Effector CD4-positive, alpha-beta T cell (primary cell): ENCODE results near the gene SELP.

ENCODE experiments used
- DNase-seq: peaks from one replicate; pipeline ENCODE4 v3.0.0-alpha.2; 2020

SELP gene

DNA sequence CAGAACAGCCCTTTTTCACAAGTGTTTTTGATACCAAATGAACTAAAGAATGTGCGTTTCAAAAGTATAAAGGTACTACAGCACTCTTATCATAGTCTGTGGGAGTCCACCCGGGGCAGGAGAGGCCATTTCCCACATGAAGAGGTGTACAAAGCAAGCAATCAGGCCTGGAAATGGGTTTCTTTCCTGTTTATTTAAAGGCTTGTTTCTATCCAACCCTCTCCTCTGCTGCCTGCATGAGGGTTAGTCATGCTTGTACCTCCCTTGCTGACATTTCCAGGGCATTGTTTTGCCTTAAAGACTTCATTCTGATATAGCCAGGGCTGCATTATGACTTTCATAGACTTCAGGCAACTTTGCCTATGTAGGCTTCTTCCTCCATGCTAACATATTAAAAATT lies 11.6 kb downstream of the SELP start:
- DNase-seq, result no peak

DNA sequence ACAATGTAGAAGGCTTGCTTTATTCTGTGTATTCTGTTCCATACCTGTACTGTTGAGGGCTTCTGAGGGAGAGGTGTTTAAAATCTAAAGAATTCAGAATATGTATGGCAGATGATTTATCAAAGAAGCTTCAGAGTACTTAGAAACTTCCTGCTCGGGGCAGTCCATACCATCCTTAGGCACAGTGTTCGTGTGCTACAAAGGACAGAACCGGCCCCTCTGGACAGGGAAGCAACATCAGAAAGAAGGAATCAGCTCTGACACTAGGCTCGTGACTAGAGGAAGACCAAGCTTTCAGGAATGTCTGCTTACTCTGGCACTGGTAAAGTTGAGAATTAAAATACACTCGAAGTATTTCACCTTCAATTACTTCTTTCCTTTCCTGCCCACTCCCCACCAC lies 14.1 kb downstream of the SELP start:
- no peak for DNase-seq

- no peak for DNase-seq
Observed at GRCh38 chr1:169610858-169611257, 19.1 kb downstream of the SELP start.

- no peak for DNase-seq
Observed at GRCh38 chr1:169610108-169610507, 19.8 kb downstream of the SELP start.

DNA sequence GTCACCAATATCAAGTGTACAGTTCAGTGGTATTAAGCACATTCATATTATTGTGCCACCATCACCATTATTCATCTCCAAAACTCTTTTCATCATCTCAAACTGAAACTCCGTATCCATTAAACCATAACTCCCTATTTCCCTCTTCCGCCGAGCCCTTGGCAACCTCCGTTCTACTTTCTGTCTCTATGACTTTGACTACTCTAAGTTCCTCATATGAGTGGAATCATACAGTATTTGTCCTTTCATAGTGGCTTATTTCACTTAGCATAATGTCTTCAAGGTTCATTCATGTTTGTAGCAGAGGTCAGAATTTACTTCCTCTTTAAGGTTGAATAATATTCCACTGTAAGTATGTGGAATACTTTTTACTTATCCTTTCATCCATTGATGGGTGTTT lies 21.7 kb downstream of the SELP start:
- DNase-seq, result no peak

DNA sequence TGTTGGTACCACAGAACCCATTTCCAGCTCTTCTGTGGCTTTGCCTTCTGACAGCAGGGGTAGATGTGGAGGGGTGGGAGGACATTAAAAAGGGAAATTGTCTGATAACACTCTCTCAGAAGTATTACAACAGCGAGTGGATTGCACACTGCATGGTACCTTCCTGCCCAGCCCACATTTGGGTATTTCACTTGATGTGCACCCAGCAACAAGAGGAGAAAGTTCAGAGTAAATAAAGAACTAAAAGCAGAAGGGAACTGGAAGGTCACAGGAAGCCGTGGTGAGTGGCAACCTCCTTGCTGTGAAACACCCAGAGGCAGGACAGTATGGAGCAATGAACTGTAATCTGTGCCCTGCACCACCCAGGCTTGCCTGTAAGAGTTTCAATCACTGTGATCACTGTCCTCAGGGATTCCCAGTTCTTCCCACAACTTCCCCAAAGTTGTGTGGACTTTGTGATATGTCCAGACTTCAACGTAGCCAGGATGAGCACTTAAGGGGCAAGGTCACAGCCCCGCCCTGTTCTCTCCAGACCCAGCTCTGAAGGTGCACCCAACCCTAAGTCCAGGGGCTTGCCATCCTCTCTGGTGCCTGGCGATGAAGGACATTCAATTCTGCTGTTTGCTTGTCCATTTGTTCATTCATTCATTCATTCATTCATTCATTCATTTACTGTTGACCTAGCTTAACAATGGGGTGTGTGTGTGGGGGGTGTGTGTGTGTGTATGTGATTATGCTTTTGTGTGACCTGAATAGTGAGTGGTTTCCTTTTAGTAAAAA lies 25.0 kb downstream of the SELP start:
- peak; percentile 11 for DNase-seq

- DNase-seq, result no peak
Observed at GRCh38 chr1:169601096-169601881, 28.6 kb downstream of the SELP start.

GRCh38 chr1:169595764-169596711 lies 33.9 kb downstream of the SELP start:
- no peak for DNase-seq

- DNase-seq, result no peak
Observed at GRCh38 chr1:169594391-169594790, 35.5 kb downstream of the SELP start.

GRCh38 chr1:169590932-169591331 lies 39.0 kb downstream of the SELP start:
- no peak for DNase-seq

DNA sequence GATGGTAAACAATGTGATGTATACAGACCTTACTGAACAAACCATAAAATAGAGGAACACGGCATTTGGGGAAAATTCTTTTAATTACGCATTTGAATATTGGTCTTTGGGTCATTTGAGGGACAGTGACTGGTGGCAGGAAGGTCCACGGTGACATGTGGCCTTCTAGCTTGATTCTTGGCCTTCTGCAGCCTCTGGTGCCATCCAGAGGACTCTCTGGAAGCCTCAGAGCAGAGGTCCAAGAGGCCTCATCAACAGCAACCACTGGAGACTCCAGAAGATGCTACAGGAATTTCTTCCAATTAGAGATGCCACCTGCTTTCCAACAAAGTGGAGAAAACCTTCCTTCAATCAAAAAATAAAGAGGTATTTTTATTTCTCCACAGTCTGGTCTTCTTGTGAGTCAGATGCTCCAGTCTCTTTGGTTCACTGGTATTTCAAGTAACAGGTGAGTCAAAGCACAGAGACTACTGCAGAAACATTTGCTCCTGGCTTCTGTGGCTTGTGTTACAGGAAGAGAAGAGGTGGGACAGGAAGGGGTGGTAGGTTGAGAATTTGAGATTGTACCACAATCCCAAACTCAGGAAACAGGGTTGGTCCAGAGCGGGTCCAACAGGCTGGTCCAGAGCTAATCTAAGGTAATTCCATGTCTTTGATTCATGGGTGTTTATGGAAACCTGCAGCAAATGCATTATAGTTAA lies 41.0 kb downstream of the SELP start:
- DNase-seq, result no peak

- DNase-seq, result no peak
Observed at GRCh38 chr1:169588112-169588511, 41.8 kb downstream of the SELP start.

DNA sequence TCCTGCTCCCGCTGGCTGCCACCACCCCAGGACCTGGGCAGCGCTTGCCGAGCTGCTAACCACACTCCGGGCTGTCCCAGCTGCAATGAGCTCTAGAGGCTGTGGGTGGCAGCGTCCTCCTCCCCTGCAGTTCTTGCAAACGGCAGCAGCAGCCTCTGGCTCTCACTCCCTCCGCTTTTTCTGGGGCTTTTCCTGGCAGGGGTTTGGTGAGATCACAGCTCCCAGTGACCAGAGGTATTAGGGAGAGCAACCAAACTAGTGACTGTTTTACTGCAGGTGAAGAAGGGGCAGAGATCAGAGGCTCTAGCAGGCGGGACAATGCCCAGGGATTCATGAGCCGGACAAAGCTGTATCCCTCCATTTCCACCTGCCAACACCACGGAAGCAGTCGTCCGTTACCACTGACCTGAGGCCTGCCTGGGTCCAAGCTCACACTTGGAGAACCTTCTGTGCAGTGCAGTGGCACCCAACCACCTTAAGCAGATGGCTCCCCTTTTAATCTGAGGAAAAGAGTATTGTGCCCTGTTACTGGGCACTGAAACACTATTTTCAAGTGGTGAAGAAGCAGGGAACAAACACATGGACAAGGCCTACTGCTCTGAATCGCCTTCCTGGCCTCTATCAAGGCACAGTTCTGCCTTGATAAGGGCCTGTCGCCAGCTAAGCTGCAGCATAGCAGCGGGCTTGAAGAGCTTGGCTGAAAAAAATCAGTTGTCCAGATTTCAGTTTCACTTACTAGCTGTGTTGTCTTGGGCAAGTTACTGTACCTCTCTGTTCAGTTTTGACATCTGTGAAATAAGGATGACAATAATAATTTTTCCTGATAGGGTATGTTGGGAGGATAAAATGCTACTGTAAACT lies 43.3 kb downstream of the SELP start, which contains the start of gene F5:
Gene F5 (minus strand): TSS at position 87 of the 861 bp plus-strand sequence. CDS start 95 bp downstream, outside the sequence.
- peak; percentile 63 for DNase-seq

GRCh38 chr1:169586067-169586394 lies 43.9 kb downstream of the SELP start:
- no peak for DNase-seq

DNA sequence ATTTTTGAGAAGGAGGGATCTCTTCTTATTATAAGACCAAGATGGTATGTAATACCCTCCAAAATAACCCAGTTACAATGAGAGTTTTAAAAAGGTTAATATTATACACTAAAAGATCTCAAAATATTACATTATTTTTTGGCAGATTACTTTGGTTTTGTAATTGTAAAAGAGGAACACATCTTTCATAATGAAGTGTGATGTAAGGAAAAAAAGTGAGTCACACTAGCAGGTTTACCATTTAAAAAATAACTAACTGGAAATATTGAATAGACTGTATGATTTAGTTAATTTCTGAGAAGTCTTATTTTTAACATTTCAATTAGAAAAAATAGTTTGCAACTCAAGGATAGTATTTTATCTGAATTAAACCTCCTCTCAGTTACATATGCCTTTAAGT lies 44.7 kb downstream of the SELP start:
- DNase-seq, result no peak

GRCh38 chr1:169584483-169585144 lies 45.3 kb downstream of the SELP start:
- DNase-seq, result no peak

DNA sequence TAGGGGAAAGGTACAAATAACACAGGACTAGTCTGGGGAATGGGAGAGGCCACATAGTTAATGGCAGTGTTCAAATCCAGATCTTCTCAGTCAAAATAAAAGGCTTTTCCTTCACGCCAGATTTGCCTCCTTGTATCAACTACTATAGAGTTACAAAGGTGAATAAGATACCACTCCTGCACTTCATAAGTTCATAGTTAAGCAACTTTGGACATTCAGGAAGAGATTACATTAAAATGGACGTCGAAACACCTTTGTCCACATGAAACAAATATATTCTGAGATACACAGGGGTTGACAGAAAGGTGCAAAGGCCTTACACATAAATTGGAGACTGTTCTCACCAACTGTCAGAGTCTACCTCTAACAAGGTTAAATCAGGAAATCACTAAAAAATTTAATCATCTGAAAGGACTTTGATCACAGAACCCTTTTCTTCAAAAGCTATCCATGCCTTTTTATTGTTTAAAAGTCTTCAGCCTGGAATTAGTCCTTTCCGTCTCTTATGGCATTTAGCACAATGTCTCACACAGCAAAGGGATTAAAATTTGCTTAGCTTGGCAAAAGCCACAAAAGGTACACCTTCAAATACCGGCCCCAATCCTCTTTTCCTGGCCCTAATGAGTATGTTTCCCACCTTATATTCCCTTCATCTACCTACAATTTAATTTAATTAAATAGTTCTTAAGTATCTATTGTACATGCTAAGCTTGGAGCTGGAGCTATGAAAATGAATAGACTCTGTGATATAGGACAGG lies 51.8 kb downstream of the SELP start:
- no peak for DNase-seq

DNA sequence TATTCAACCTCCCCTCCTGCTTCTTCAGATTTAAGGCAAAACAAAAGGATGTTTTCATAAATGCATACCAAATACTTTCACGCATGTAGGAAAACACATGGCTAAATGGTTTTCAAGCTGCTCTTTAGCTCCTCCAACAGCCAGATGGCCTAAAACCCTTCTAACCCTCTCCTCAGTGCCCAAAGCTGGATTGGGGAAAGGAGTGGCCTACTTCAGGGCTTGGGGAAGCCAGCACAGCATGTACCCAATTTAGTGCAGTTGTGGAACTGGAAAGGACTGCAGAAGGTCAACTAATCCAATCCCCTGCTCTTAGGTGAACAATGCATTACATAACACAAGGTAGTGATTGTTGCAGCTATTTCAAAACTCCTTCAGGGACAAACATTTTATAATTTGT lies 53.0 kb downstream of the SELP start:
- DNase-seq, result no peak

DNA sequence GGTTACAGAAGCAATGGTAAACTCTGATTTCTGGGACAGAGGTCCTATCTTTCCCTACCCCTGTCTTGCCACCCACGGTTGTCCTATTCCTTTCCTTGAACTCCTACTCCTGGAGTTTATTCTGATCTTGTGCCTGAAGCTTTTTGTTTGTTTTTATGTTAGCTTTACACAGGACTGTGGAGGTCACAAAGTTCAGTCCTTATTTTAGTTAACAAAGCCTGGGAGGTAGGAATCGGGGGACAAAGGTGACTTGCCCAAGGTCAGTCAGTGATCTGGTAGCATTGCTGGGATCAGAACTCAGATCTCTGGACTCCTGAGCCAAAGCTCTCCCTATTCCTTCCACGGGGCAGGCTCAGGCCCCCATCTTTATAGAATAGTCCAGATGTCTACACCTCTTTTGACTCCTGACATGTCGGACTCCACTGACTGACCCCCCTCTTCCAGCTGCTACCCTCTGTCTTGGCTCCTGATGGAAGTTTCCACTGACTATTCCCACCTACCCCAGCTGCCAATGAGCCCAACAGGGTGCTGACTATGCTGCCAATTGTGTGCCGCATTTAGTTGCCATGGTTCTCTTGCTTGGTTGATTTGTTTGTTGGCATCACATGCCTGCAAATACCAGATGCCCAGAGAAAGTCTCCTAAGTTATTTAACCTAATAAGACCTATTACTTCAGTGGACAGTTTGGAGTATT lies 53.5 kb downstream of the SELP start:
- DNase-seq, result no peak

DNA sequence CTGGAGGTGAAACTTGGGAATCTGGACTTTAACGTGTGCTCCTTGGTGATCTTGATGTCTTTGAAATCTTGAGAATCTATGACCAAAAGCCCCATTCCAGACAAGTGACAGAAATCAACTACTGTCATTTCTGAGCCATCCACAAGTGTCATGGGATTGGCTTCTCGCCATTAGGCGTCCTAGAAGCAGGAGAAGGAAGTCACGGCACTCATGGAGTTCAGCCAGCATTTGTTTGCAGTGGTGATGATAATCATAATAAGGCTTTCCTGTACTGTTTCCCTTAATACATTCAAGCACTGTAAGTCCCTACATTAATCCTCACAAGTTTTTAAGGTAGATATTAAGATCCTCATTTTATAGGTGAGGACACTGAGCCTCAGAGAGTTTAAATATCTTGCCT lies 55.6 kb downstream of the SELP start:
- no peak for DNase-seq
